PFSK-1 (cell line): ENCODE results near the gene GALNT9.

Experiments
- FOXP2 ChIP-seq: optimal IDR thresholded peaks from 2 replicates; pipeline ENCODE3; 2011; ENCODE audit warnings: borderline replicate concordance, control low read depth, inconsistent platforms; ENCODE audit not compliant: insufficient read depth; ENCODE audit errors: extremely low read length, extremely low read depth
- POLR2AphosphoS5 ChIP-seq: IDR thresholded peaks from 2 replicates; pipeline ENCODE4 v1.6.1; 2012; ENCODE audit warnings: low read depth, mild to moderate bottlenecking, control low read depth, low read length, moderate library complexity
- SIN3A ChIP-seq: IDR thresholded peaks from 2 replicates; pipeline ENCODE4 v1.6.1; 2012; ENCODE audit warnings: mild to moderate bottlenecking, low read length, moderate library complexity, borderline replicate concordance; ENCODE audit not compliant: insufficient read depth
- TAF1 ChIP-seq: IDR thresholded peaks from 2 replicates; pipeline ENCODE4 v1.6.1; 2012; ENCODE audit warnings: low read length, control low read depth, borderline replicate concordance; ENCODE audit not compliant: insufficient read depth
- TF ChIP-seq, protein P1 (sequence below), 2 experiments: IDR thresholded peaks; 2 replicates each; pipeline versions ENCODE4 v1.6.1 to v1.8.0; 2011 to 2012; ENCODE audit warnings: low read depth in 2 of 2, low read length in 2 of 2, control low read depth in 1 of 2, inconsistent platforms in 1 of 2, mild to moderate bottlenecking in 1 of 2, moderate library complexity in 1 of 2; ENCODE audit not compliant: insufficient read depth in 1 of 2

GALNT9 gene

DNA sequence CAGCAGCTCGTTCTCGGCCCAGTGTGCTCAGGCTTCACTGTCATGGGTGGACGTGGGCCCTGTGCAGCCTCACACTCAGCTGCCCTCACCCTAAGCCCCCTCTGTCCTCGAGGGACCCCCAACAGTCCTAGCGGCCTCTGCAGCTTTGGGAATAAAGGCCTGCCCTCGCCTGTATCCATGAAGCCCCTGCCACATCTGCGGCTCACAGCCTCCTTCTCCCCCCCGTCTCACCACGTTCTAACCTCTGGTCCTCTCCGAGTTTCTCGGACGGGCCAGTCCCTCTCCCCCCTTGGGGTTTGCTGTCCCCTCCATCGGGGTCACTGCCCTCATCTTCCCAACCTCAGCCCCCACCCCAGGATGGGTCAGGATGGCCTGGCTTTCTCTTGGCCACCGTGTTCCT is 30.2 kb upstream of the GALNT9 start:
- TF ChIP-seq TAF1 (no peak), POLR2AphosphoS5 (no peak), FOXP2 (no peak), SIN3A (no peak)
- TF ChIP-seq, protein P1, sequence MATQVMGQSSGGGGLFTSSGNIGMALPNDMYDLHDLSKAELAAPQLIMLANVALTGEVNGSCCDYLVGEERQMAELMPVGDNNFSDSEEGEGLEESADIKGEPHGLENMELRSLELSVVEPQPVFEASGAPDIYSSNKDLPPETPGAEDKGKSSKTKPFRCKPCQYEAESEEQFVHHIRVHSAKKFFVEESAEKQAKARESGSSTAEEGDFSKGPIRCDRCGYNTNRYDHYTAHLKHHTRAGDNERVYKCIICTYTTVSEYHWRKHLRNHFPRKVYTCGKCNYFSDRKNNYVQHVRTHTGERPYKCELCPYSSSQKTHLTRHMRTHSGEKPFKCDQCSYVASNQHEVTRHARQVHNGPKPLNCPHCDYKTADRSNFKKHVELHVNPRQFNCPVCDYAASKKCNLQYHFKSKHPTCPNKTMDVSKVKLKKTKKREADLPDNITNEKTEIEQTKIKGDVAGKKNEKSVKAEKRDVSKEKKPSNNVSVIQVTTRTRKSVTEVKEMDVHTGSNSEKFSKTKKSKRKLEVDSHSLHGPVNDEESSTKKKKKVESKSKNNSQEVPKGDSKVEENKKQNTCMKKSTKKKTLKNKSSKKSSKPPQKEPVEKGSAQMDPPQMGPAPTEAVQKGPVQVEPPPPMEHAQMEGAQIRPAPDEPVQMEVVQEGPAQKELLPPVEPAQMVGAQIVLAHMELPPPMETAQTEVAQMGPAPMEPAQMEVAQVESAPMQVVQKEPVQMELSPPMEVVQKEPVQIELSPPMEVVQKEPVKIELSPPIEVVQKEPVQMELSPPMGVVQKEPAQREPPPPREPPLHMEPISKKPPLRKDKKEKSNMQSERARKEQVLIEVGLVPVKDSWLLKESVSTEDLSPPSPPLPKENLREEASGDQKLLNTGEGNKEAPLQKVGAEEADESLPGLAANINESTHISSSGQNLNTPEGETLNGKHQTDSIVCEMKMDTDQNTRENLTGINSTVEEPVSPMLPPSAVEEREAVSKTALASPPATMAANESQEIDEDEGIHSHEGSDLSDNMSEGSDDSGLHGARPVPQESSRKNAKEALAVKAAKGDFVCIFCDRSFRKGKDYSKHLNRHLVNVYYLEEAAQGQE (IDR thresholded peaks at IDR 0.05; ENCODE audit: insufficient read depth in 1 of 2, low read depth in 2 of 2, low read length in 2 of 2) = no peak

DNA sequence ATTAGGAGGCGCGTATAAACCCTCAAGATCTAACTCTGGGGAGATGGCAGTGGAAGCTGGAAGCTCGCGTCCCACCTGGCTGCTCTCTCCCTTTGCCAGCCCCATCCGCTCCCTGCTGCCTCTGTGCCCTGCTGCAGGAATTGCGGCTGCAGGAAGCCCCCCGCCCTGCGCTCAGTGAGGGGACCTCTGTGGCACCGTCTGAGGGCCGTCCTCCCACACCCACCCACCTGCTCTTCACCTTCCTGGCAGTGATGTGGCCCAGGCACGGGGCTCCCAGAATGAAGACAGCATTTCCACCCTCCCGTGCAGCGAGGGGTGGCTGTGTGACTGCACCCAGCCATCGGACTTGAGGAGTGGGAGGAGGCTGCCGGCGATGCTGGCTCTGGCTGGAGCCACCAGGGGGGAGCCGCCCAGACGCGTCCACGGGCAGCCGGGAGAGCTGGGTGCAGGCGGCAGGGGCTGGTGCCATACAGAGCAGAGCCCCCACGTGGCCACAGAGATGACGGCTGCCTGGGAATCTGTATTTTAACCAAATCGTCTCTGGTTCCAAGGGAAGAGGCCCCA is 28.3 kb upstream of the GALNT9 start:
- TF ChIP-seq SIN3A (no peak), FOXP2 (no peak), TAF1 (no peak), POLR2AphosphoS5 (no peak)
- TF ChIP-seq, protein P1 (IDR thresholded peaks at IDR 0.05; ENCODE audit: insufficient read depth in 1 of 2, low read depth in 2 of 2, low read length in 2 of 2) = no peak

DNA sequence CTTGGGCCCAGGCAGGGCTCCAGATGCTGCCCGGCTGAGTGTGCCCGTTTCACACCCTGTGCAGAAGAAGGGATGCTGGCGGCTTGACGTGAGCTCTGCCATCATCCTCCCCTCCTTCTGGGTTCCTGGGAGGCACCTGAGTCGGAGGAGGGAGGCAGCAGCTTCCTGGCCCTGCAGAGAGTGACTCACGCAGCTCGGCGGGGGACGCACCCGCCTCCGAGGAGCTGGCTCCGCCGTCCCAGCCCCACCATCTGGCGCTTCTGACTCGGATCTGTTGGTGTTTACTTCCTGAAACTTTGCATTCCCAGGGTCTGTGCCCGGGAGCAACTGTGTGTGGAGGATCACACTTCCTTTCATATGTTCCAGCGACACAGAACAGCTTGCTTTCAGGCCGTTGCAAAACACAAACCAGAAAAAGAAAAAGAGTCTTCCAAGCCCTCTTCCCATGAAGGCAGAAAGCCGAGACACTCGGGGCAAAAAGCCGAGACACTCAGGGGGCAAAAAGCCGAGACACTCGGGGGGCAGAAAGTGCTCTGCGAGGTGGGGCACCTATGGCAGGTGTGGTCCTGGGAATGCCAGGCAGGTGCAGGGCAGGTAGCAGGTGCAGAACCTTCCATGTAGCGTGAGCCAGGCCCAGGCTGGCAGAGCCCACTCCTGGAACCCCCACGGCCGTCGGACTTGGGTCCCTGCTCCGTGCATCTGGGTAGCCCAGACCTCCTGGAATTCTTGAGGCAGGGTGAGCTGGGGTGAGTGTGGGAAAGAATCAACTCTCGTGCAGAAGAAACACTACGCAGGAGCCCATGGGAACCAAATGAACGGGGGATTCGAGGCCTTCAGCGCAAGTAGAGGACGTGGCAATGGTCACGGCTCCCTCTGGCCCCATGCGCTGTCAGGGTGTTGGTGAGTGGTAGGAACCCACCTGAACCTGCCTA is 27.6 kb upstream of the GALNT9 start:
- TF ChIP-seq POLR2AphosphoS5 = no peak
- TF ChIP-seq FOXP2 = peak; percentile 86

DNA sequence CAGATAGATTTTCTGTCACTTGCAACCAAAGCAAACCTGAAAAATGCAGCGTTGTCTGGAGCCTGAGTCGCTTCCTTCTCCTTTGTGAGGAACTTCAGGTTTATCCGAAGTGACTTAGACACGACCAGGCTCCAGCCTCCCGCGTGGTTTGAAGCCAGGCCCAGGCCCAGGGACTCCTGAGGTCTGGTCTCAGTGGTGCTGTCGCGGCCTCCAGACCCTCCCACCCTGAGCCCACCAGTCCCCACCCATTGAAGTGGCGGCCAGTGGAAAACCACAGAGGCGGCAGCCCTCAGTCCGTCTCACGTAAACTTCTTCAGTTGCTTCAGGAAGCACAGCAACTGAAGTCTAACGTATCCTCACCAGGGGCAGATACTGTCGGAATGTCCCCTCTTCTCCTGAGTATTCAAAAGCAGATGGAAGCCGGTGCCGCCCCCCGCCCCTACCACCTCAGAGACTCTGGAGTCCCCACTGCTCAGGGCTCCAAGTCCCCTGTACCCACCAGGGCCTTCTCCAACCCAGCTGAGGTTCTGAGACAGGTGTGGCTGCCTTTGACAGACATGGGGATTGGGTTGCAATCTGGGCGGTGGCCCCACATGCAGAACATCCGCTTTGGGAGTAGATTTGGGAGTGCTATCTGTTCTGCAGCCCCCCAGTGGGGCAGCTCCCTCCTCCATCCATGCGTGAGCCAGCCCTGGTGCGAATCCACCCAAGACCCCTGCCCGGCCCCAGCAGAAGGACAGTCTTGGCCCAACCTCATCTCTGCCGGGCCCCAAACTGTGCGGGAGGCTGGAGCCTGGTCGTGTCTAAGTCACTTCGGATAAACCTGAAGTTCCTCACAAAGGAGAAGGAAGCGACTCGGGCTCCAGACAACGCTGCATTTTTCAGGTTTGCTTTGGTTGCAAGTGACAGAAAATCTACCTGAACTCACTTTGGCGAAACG is 26.6 kb upstream of the GALNT9 start:
- TF ChIP-seq, protein P1 (IDR thresholded peaks at IDR 0.05; ENCODE audit: insufficient read depth in 1 of 2, low read depth in 2 of 2, low read length in 2 of 2) = no peak
- TF ChIP-seq SIN3A (no peak), FOXP2 (no peak), POLR2AphosphoS5 (no peak), TAF1 (no peak)
